ENCODE results near the gene OR2T10. TPM values are rescaled to one million over a fixed set of nuclear protein-coding genes. Genes with fewer than 3 reads are reported as not detected.
"Not testable (repeated sequence)": the region's sequence is repeated elsewhere in the genome, so short reads cannot be mapped to it uniquely, and the experiment has no call there.

Gene OR2T10
- total and polyA plus RNA-seq, 4 experiments from 2014 or later: not detected

DNA sequence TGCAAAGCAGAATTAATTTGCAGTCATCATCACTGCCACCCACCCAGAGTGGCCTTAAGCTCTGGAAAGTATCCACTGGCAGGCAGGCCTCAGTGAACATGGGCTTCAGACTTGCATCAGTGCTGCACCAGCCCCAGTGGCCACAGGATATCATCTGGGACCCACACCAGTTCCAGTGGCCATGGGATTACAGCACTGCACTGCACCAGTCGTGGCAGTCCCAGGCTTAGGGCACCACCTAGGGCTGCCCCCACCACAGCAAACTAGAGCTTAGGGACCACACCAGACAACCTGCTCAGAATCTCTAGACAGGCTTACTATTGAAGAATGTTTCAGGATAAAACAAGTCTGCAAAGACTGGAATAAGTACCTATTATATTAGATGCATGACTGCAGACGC, 50.1 kb downstream of the OR2T10 start:
- H3K9me3 ChIP-seq (ENCODE audit: control insufficient read depth in 1 of 2, low read length in 2 of 2); H3K4me3 ChIP-seq (ENCODE audit: low read length in 2 of 2); H3K9me3 Mint-ChIP-seq; DNase-seq; H3K27me3 ChIP-seq (ENCODE audit: insufficient read depth, low read length); H3K4me3 Mint-ChIP-seq; POLR2A ChIA-PET (ENCODE audit: partially characterized antibody); H3K36me3 ChIP-seq (ENCODE audit: insufficient read depth, low read length); H3K4me1 ChIP-seq (ENCODE audit: insufficient read depth, low read length); H3K27ac Mint-ChIP-seq; intact Hi-C loops (cut with micrococcal nuclease); H3K27ac ChIP-seq (ENCODE audit: low read depth, low read length); H3K4me1 Mint-ChIP-seq; CTCF ChIA-PET (ENCODE audit: partially characterized antibody); H3K36me3 Mint-ChIP-seq; H3K27me3 Mint-ChIP-seq: not testable (repeated sequence)

Other genes with a start within 250 kb of the OR2T10 start
- gene OR14C36, start 248.9 kb downstream of the OR2T10 start, total RNA-seq: not detected
- gene OR14C36, start 248.9 kb downstream of the OR2T10 start, polyA plus RNA-seq: not detected
- not detected for gene OR2T4, start 236.0 kb downstream of the OR2T10 start, total RNA-seq
- gene OR2T4, start 236.0 kb downstream of the OR2T10 start, polyA plus RNA-seq: not detected
- not detected for gene OR2T6, start 222.0 kb downstream of the OR2T10 start, total RNA-seq
- not detected for gene OR2T6, start 222.0 kb downstream of the OR2T10 start, polyA plus RNA-seq
- not detected for gene OR2T1, start 194.7 kb downstream of the OR2T10 start, total RNA-seq
- not detected for gene OR2T1, start 194.7 kb downstream of the OR2T10 start, polyA plus RNA-seq
- gene OR2T2, start 152.1 kb downstream of the OR2T10 start, total RNA-seq: not detected
- not detected for gene OR2T2, start 152.1 kb downstream of the OR2T10 start, polyA plus RNA-seq
- gene OR2T3, start 124.3 kb downstream of the OR2T10 start, total RNA-seq: not detected
- not detected for gene OR2T3, start 124.3 kb downstream of the OR2T10 start, polyA plus RNA-seq
- gene OR2T5, start 109.1 kb downstream of the OR2T10 start, total RNA-seq: not detected
- gene OR2T5, start 109.1 kb downstream of the OR2T10 start, polyA plus RNA-seq: not detected
- not detected for gene OR2G6, start 89.6 kb downstream of the OR2T10 start, total RNA-seq
- gene OR2G6, start 89.6 kb downstream of the OR2T10 start, polyA plus RNA-seq: not detected
- not detected for gene OR2T29, start 34.9 kb downstream of the OR2T10 start, total RNA-seq
- gene OR2T29, start 34.9 kb downstream of the OR2T10 start, polyA plus RNA-seq: not detected
- not detected for gene OR2T34, start 22.9 kb downstream of the OR2T10 start, total RNA-seq
- under 1 TPM in 1 of 2 donors, not detected in 1; 0.32 TPM for gene OR2T34, start 22.9 kb downstream of the OR2T10 start, polyA plus RNA-seq
- not detected for gene OR2T11, start 37.4 kb upstream of the OR2T10 start, total RNA-seq
- gene OR2T11, start 37.4 kb upstream of the OR2T10 start, polyA plus RNA-seq: not detected
- gene OR2T35, start 47.6 kb upstream of the OR2T10 start, total RNA-seq: not detected
- gene OR2T35, start 47.6 kb upstream of the OR2T10 start, polyA plus RNA-seq: not detected
- not detected for gene OR2T27, start 57.8 kb upstream of the OR2T10 start, total RNA-seq
- gene OR2T27, start 57.8 kb upstream of the OR2T10 start, polyA plus RNA-seq: not detected
- gene OR14I1, start 105.1 kb upstream of the OR2T10 start, total RNA-seq: not detected
- gene OR14I1, start 105.1 kb upstream of the OR2T10 start, polyA plus RNA-seq: not detected
- not detected for gene LYPD8, start 158.1 kb upstream of the OR2T10 start, total RNA-seq
- not detected for gene LYPD8, start 158.1 kb upstream of the OR2T10 start, polyA plus RNA-seq
- 10 to 100 TPM; 40.9 to 43.4 TPM for gene SH3BP5L, start 228.2 kb upstream of the OR2T10 start, total RNA-seq
- 1 to 10 TPM in 1 of 2 donors, under 1 TPM in 1; 0.77 to 4.4 TPM for gene SH3BP5L, start 228.2 kb upstream of the OR2T10 start, polyA plus RNA-seq
- gene ZNF672, start 240.5 kb upstream of the OR2T10 start, total RNA-seq: 10 to 100 TPM; 39.7 to 42.8 TPM
- gene ZNF672, start 240.5 kb upstream of the OR2T10 start, polyA plus RNA-seq: 10 to 100 TPM; 12.4 to 29.2 TPM

All from CD4-positive, alpha-beta memory T cell (primary cell).